ENCODE results near the gene C2orf80. TPM values are rescaled to one million over a fixed set of nuclear protein-coding genes. Genes with fewer than 3 reads are reported as not detected.

C2orf80 gene
- total and polyA plus RNA-seq, 2 experiments from 2014 or later = 0.92 TPM; not detected in 1

GRCh38 chr2:208183526-208183925 lies 6.3 kb downstream of the C2orf80 start:
- Mint-ChIP-seq H3K27me3 (ENCODE audit: insufficient read depth, low read depth, poor library complexity) (peaks cover 3% of the 10 kb centered on the region), H3K4me3 (peak overlapping the region; percentile 69), H3K27ac (peak overlapping the region; percentile 71; the same call in 1 of the 2 replicates), H3K4me1 (peaks cover 54% of the 10 kb centered on the region), H3K36me3 (ENCODE audit: low read depth) (no peaks in the 10 kb centered on the region), H3K9me3 (no peaks in the 10 kb centered on the region)
- Histone ChIP-seq H4K20me1 (replicated peaks; ENCODE audit: insufficient read depth) (no peaks in the 10 kb centered on the region), H3K36me3 (ENCODE audit: insufficient read depth) (no peaks in the 10 kb centered on the region), H2AFZ (peak overlapping the region; percentile 19), H3K27ac (ENCODE audit: low read depth) (peak overlapping the region; percentile 1; the same call in 1 of the 2 replicates), H3K4me3 (peak overlapping the region; percentile 54), H3K27me3 (ENCODE audit: insufficient read depth) (no peaks in the 10 kb centered on the region), H3K4me2 (peak overlapping the region; percentile 80), H3K79me2 (replicated peaks; ENCODE audit: insufficient read depth) (no peaks in the 10 kb centered on the region), H3K9me2 (ENCODE audit: insufficient read depth) (no peaks in the 10 kb centered on the region), H3K4me1 (ENCODE audit: insufficient read depth) (peaks cover 44% of the 10 kb centered on the region), H3F3A (replicated peaks; ENCODE audit: low read depth) (0 out of 2 replicates have a peak, but pooled peaks cover 3% of the 10 kb centered on the region)
- ATAC-seq = peak; percentile 86
- TF ChIP-seq ETS1 (IDR thresholded peaks at IDR 0.05) = 0 out of 2 replicates have a peak, but pooled peaks have one; percentile 17
- TF ChIP-seq CTCF (conservative IDR thresholded peaks at IDR 0.05; ENCODE audit: low read depth in 2 of 2) = 0 out of 4 replicates have a peak, but pooled peaks of 1 of the 2 experiments have one; percentile 12
- TF ChIP-seq ZNF462 (CRISPR knock-in tag; IDR thresholded peaks at IDR 0.05) = 0 out of 2 replicates have a peak, but pooled peaks have one; percentile 5
- TF ChIP-seq ZNF114 (CRISPR knock-in tag; IDR thresholded peaks at IDR 0.05) = no peak
- peak; percentile 75 for DNase-seq (ENCODE audit: low spot score)

Measured in GM23338 (cell line).